Posterior vena cava (tissue), 2 donors: ENCODE data around the gene KBTBD13. TPM values are rescaled to one million over a fixed set of nuclear protein-coding genes. Genes with fewer than 3 reads are reported as not detected.
"Not testable (repeated sequence)": the region's sequence is repeated elsewhere in the genome, so short reads cannot be mapped to it uniquely, and the experiment has no call there.

Experiments
- DNase-seq: peaks from one replicate; pipeline ENCODE4 v3.0.0-alpha.2; 2020; ENCODE audit warnings: low spot score
- intact Hi-C, 2 donors: fragments of 100-400 bp; cut with DNase I; formaldehyde crosslinking; loops; one replicate each; pipeline versions ENCODE4 v1.14.1 to v1.14.2; 2022 to 2023
- total RNA-seq, 2 donors: library from RNA; stranded (reverse); fragmentation: NEBNext Ultra II Directional; extraction: Animal tissue kit (Norgen Biotek cat#: 25700); gene quantifications; one replicate each; pipeline ENCODE4 v1.2.1, GENCODE V29; 2021
- donor health status: DM: yes; HTN: yes; CAD: no.
- donor health status: DM: yes; HTN: yes; CAD: no.

The KBTBD13 gene
- total RNA-seq, 2 donors from 2014 or later = 0.37 to 0.57 TPM

DNA sequence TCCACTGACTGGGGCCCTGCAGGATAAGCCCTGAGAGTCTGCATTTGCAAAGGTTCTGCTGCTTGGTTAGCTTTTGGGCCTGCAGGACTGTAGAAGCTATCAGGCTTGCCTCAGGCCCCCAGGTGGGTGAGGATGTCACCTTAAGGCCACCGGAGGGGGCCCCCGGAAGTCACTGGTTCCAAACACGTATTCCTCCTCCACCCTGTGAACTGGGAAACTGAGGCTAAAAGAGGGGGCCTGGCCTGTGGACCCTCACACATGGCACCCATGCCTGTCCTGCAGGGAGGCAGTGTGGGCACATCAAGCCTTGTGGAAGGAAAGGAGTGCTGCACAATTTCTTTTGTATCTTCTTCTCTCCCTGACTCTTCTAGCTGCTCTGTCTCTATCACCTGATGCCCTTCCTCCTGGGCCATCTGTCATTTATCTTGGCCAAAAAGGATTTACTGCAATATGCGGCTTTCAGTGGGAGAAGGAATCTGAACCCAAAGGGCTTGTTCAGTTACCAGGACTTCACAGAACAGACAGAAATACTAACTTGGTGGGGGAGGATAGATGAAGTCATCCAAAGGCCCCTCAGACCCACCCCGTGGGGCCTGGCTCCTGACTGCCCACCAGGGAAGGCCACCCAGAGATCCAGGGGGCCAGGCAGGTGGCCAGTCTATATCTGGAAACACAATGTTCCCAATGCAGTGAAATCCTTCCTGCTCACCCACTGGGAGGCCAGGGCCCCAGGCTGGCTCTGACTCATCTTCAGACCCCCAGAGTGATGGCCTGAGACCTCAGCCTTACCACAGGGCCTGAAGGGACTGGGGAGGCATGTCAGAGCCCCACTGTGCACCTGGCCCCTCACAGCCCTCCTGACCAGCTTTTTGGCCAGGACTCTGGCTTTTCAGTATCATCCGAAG, 20.2 kb downstream of the KBTBD13 start:
- intact Hi-C loops = no loop called here
- DNase-seq = no peak

GRCh38 chr15:65097651-65098263, 21.2 kb downstream of the KBTBD13 start:
- no peak for DNase-seq
- intact Hi-C loops = no loop called here

DNA sequence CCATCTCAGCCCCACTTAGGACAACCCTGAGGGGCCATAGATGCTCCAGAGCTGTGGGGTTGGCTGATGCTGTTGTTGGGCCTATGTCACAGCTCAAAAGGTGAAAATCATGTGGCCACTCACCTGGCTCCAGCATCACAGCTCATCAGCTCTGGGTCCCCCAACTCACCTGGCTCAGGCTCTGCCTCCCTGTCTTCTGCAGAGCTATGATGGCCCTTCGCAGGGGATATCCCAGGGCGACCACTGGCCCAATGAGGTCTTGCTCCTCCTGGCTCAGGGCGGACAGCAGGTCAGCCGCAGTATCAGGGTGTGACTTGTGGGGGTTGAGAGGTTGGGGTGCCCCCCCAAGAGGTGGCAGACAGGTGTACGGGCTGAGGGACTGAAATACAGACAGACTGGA, 22.8 kb downstream of the KBTBD13 start:
- DNase-seq = no peak
- intact Hi-C loops = no loop called here

DNA sequence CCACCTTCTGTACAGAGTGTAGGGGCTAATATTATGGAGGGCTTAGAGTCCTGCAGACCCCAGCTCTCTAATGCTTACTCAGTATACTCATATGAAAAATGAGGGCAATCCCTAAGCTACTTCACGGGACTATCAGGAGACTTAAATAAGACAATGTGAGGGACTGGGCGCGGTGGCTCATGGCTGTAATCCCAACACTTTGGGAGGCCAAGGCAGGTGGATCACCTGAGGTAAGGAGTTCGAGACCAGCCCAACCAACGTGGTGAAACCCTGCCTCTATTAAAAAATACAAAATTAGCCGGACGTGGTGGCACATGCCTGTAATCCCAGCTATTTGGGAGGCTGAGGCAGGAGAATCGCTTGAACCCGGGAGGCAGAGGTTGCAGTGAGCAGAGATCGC, 23.3 kb downstream of the KBTBD13 start:
- not testable (repeated sequence) for DNase-seq
- intact Hi-C loops = loop anchor here in 1 of 2 donors (5.0 kb wide), 1 partner anchor 68 kb away; no protein-coding TSS in a partner anchor

DNA sequence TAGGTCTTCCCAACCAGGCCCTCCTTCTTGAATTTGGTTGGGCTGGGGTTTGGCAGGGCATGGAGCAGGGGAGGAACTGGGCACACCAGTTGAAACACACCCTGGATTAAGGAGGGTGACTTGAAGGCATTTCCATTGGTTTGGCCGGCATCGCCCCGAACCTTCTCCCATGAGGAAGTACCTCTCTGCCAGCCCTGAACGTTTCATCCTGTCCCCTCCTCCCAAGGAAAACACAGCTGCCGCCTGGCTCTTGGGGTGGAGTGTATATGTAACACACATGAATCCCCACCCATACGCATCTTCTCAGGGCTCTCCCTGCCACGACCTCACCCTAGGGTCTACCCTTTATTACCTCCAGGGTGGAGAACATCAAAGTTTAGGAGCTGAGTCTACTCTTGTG, 23.9 kb downstream of the KBTBD13 start:
- intact Hi-C loops = loop anchor here in 1 of 2 donors (5.0 kb wide), 1 partner anchor 68 kb away; no protein-coding TSS in a partner anchor
- no peak for DNase-seq

GRCh38 chr15:65101411-65101890, 24.9 kb downstream of the KBTBD13 start:
- intact Hi-C loops = loop anchor here in 1 of 2 donors (5.0 kb wide), 1 partner anchor 69 kb away; no protein-coding TSS in a partner anchor
- DNase-seq = peak; percentile 89

DNA sequence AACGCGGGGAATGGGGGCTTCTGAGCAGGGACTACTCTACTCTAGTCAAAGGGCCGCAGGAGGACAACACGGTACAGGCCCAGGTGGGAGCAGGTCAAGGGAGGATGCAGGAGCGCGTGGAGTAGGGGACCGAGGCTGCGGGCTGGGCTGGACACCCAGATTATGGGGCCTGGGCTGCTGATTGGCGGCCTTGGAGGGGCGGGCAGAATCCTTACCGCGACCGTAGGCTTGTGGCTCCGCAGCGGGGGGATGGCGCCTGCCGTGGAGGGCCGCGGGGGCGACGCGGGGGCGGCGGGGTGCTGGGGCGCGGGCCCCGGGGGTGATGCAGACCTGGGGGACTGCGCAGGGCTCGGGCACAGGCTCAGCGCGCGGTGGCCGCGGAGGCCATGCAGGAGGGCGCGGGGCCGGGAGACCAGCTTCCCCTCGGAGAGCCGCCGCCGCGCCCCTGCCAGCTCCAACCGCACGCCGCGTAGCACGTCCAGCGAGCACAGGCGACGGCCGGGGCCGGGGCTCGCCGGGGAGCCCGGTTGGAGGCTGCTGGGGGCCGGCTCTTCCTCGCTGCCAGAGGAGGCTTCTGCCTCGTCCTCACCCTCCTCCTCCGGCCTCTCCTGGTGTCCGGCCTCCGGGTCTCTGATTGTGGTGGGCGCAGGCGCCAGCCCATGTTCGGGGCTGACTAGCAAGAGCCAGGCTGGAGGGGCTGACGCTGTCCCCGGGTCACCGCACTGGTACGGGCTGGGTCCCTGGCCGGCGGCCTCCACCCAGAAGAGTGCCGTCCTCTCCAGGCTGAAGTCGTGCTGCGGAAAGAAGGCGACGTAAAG, 25.6 kb downstream of the KBTBD13 start:
- intact Hi-C loops = loop anchor here (2.0 to 5.0 kb wide), 2 partner anchors 70 to 75 kb away; no protein-coding TSS in a partner anchor
- DNase-seq = no peak

DNA sequence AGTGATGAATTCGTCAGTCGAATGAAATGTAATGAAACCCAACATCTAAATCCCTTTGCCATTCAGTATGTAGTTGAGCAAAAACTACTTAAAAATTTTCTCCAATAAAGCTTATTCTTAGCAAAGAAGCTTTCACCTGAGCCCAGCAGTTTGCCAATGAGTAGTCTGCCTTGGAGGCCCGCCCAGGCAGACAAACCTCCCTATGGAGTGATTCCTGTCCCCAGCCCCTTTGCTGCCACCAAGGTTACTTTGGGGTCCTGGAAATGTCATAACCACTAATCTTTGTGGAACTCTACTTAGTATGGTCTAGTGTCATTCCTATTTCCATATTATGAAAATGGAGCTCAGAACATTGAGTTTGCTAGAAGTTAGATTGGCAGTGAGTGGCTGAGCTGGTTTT, 26.4 kb downstream of the KBTBD13 start:
- intact Hi-C loops = loop anchor here (2.0 to 5.0 kb wide), 2 partner anchors 71 to 76 kb away; no protein-coding TSS in a partner anchor
- DNase-seq = no peak

DNA sequence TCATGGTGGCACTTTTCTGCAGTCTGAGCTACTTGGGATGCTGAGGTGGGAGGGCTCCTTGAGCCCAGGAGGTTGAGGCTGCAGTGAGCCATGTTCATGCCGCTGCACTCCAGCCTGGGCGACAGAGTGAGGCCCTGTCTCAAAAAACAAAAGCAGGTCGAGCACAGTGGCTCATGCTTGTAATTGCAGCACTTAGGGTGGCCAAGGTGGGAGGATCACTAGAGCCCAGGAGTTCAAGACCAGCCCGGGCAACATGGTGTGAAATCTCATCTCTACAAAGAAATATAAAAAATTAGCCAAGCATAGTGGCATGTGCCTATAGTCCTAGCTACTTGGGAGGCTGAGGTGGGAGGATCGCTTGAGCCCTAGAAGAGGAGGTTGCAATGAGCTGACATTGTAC, 28.5 kb downstream of the KBTBD13 start:
- intact Hi-C loops = no loop called here
- no peak for DNase-seq

- DNase-seq = no peak
- intact Hi-C loops = no loop called here
Measured at GRCh38 chr15:65106011-65106590, 29.6 kb downstream of the KBTBD13 start.

GRCh38 chr15:65110676-65111292, 34.2 kb downstream of the KBTBD13 start:
- no peak for DNase-seq
- intact Hi-C loops = no loop called here

- intact Hi-C loops = no loop called here
- DNase-seq = no peak
Measured at GRCh38 chr15:65115086-65115485, 38.5 kb downstream of the KBTBD13 start, which contains the start of gene UBAP1L. TSS of gene UBAP1L (minus strand) at chr15:65115200. CDS start at chr15:65106215, 8,985 bp downstream.

GRCh38 chr15:65115542-65115941, 39.0 kb downstream of the KBTBD13 start:
- DNase-seq = no peak
- intact Hi-C loops = no loop called here

Other genes with a start within 250 kb of the KBTBD13 start
- 10 to 100 TPM; 40.9 to 50.1 TPM for gene PLEKHO2, start 234.8 kb upstream of the KBTBD13 start, total RNA-seq
- 10 to 100 TPM; 17.1 to 25.1 TPM for gene ANKDD1A, start 164.8 kb upstream of the KBTBD13 start, total RNA-seq
- gene SPG21, start 86.8 kb upstream of the KBTBD13 start, total RNA-seq = 10 to 100 TPM; 65.8 to 78.2 TPM
- 10 to 100 TPM; 14.9 to 20.0 TPM for gene MTFMT, start 47.1 kb upstream of the KBTBD13 start, total RNA-seq
- gene SLC51B, start 31.4 kb upstream of the KBTBD13 start, total RNA-seq = not detected
- gene RASL12, start 8.8 kb upstream of the KBTBD13 start, total RNA-seq = 10 to 100 TPM; 82.4 to 93.9 TPM
- 1 to 10 TPM; 3.6 to 3.7 TPM for gene UBAP1L, start 38.5 kb downstream of the KBTBD13 start, total RNA-seq
- 10 to 100 TPM; 17.6 to 19.6 TPM for gene PDCD7, start 57.1 kb downstream of the KBTBD13 start, total RNA-seq
- 10 to 100 TPM; 28.9 to 34.8 TPM for gene CLPX, start 108.6 kb downstream of the KBTBD13 start, total RNA-seq
- gene CILP, start 134.7 kb downstream of the KBTBD13 start, total RNA-seq = 10 to 100 TPM in 1 of 2 donors, 1 to 10 TPM in 1; 9.6 to 43.4 TPM
- 1 to 10 TPM; 7.4 TPM for gene PARP16, start 210.1 kb downstream of the KBTBD13 start, total RNA-seq
- not detected for gene RNU5A-1, start 219.3 kb downstream of the KBTBD13 start, total RNA-seq
- 100 to 1,000 TPM in 1 of 2 donors, 10 to 100 TPM in 1; 95.0 to 102 TPM for gene RNU5B-1, start 227.9 kb downstream of the KBTBD13 start, total RNA-seq